HG03342 (cell line): ENCODE data around the gene TMC6.

Experiments
- ATAC-seq: cut with Tn5 transposase; IDR thresholded peaks from one replicate; pipeline ENCODE4 v1.9.1; 2021; ENCODE audit warnings: mild to moderate bottlenecking, moderate library complexity; ENCODE audit not compliant: unreplicated experiment

Gene TMC6

DNA sequence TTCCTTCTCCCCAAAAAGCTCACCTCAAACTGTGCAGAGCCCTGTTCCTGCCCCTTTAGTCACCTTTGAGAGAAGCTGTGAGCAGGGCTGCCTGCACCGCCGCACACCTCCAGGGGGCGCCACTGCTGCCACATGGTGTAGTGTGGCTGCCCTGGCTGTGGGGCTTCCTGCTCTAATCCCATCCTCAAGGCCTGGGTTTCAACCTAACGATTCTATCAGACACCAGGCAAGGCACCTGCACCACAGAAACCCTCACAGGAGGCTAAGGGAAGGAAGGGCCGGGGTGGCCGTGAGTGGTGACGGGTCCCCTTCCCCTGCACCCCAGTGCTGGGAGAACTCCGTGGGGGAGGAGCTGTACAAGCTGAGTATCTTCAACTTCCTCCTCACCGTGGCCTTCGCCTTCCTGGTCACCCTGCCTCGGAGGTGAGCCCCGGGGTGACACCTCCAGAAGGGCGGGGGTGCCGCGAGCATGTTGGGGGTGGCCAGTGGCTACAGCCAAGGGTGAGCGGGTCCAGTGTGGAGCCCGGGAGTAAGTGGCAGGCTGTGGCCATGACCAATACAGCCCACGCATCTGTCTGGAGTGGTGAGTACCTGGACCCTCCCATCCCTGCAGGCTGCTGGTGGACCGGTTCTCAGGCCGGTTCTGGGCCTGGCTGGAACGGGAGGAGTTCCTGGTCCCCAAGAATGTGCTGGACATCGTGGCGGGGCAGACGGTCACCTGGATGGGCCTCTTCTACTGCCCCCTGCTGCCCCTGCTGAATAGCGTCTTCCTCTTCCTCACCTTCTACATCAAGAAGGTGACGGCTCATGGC lies 9.0 kb upstream of the TMC6 start:
- ATAC-seq: no peak

- no peak for ATAC-seq
Observed at GRCh38 chr17:78135858-78136500, 7.4 kb upstream of the TMC6 start.

DNA sequence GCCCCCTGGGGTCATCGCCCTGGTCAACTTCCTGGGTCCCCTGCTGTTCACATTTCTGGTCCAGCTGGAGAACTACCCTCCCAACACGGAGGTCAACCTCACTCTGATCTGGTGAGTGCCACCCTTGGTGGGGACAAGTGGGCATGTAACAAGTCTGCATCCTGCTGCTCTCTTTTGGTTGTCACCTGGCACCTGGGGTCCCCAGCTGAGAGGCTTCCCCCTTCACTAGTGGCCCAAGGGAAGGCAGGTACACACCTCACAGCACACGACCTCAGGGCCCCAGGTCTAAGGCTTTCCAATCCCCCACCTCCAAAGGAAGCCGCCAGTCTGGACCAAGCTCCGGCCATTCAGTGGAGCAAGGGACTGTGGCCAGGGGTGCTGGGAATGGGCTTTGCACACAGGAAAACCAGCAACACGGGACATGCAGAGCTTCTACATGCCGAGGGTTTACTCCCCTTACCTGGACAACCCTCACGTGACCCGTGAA lies 6.4 kb upstream of the TMC6 start:
- ATAC-seq: no peak

GRCh38 chr17:78133971-78134898 lies 5.7 kb upstream of the TMC6 start:
- ATAC-seq: no peak

- no peak for ATAC-seq
Observed at GRCh38 chr17:78133179-78133951, 4.8 kb upstream of the TMC6 start.

- no peak for ATAC-seq
Observed at GRCh38 chr17:78132767-78133178, 4.2 kb upstream of the TMC6 start.

GRCh38 chr17:78132084-78132676 lies 3.6 kb upstream of the TMC6 start:
- ATAC-seq: no peak

DNA sequence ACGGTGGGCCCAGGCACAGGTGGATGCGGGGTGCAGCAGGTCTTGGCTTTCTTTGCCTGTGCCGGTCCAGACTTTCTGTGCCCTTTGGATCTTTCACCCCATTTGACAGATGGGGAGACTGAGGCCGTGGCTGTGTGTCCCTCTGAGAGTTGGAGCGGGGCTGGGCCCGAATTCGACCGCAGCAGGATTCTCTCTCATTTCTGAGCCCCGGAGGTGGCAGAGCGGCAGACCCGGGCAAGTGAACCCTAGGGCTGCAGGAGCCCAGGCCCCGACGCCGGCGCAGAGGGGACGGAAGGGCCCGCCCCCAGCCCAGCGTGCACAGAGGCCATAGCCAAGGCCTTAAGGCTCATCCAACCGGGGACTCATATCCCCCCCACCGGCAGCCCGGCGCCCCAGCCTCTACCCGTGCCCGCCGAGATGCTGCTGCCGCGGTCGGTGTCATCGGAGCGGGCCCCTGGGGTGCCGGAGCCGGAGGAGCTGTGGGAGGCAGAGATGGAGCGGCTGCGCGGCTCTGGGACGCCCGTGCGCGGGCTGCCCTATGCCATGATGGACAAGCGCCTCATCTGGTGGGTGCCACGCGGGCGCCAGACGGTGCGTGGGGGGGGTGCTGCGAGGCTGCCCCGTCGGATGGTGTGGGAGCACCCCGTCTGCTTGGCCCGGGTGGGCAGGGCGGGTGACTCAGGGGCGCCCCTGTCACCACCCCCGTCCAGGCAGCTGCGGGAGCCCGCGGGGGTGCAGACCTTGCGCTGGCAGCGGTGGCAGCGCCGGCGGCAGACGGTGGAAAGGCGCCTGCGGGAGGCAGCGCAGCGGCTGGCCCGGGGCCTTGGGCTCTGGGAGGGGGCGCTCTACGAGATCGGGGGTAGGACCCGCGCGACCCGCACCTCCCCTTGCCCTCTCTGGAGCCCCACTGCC lies 2.9 kb upstream of the TMC6 start:
- ATAC-seq: no peak

- ATAC-seq: no peak
Observed at GRCh38 chr17:78130437-78131101, 2.0 kb upstream of the TMC6 start, which contains the start of gene TMC8. Gene TMC8 (plus strand): TSS chr17:78130771. CDS start chr17:78131589, 818 bp downstream.

DNA sequence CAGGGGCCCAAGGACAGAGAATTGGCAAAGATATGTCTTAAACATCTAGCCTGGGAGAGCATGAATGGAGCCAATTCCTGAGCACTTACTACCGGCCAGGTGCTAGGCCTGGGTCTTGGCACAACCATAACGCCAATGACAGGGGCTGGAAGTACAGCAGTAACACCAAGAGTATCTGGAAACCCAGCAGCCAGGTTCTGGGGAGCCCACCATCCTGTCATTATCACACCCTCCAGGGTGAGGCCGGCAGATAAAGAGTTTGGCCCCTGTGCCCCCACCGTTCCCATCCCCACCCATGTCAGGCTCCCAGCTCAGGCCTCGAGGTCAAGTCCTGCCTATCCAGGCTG lies 1.5 kb upstream of the TMC6 start:
- ATAC-seq: no peak

- no peak for ATAC-seq
Observed at GRCh38 chr17:78129351-78130089, 965 bp upstream of the TMC6 start.

DNA sequence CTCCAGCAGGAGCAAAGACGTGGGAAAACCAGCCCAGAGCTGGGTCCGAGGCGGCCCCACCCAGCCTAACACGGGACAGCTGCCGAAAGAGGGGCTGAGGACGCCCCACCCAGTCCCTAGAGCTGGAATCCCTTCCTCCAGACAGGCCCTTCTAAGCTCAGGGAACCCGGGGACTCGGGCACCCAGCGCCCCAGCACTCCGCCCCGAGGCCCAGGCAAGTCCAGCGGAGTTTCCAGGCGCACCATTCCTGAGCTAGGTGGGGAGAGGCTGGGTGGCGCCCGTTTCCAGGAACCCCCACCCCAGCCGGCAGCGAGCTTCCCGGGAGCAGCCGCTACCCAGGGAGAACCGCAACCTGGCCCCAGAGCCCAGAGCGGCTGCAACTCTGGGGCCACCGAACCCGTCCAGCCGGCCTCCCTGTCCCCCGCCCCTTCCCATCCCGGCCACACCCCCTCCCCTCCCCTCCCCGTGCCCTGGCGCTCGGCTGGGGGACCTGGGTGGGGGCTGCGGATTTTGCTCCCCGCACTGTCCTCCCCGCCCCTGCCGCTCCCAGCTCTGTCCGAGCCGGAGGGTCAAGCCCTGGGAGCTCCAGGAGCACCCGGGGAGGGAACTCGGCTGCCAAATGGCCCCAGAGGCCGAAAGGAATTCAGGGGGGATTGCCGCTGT lies 536 bp downstream of the TMC6 start:
- ATAC-seq: no peak

DNA sequence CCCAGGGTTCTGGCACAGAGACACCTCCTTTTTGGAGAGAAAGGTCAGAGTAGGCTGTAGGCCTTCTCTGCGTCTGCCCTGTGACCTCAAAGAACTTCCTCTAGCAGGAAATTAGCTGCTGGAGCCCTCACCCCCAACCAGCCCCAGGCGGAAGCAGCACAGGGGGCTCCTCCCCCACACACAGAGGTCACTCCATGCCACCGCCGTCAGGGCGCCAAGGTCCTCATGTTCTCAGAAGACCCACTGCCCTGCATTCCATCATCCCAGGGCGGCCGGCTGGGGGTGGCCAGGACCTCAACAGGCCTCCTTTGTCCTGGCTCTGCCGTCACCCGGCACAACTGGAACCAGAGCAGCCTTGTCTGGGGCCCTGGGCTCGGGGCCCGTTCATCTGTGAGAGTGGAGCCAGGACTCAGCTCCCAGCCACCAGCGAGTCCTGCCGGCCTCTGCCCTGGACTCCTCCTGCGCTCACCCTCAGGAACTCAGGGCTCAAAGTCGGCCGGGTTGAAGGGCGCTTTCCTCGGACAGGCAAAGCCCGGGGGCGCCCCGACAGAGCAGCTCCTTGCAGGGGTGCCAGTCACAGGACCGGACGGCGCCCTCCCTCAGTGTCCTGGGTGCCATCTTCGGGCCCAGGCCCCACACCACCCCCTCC lies 1.2 kb downstream of the TMC6 start:
- ATAC-seq: no peak

DNA sequence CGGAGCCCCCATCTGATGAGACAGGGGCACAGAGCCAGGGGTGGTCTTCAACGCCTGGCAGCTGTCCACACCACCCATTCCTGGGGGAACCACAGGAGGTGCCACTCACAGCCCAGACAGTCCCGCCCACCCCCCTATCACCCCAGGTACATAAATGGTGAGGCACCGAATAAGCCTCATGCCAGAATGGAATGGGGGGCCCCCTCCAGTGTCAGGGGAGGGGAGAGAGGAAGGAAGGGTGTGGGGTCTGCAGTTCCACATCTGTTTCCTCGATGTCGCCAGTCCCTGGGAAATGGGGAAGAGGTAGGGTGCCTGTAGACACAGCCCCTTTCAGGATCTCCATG lies 1.7 kb downstream of the TMC6 start:
- ATAC-seq: no peak

DNA sequence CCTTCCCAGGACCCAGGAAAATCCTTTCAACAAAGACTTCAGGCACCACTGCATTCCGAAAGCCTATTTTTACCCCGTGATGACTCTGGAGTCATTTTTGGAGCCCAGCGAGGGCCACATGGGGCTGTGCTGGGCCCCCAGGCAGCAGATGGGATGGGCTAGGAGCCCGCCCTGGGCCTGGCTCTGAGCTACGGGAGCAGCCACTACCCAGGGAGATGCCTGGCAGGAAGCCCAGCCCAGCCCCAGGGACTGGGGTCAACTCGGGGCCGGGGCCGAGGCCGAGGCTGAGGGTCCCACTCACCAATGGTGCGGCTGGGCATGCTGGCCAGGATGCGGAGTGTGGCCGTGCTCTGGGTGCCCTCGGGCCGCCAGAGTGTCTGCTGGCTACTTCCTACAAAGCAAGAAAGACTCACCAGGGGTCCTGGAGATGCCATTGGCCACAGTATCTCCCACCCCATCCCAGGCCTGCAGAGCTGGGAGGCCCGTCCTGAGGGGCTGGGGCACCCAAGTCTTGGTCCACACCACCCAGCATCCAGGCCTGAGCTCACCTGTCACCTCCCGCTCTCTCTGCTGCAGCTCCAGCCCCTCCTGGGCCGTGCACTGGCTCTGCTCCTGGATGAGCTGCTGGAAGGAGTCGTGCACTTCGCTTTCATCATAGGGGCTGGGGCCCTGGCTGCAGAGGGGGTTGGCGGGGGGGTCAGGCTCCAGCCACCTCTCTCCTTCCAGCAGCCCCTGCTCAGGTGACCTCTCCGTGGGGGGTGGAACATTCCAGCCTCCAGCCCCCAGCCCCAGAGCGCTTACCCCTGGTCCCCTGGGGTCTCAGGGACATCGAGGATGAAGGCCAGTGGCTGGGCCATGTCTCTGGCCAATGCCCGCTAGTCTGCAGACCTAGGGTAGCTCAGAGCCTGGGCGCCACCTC lies 2.3 kb downstream of the TMC6 start:
- no peak for ATAC-seq
